ENCODE measurements around the gene TMEM204. TPM values are rescaled to one million over a fixed set of nuclear protein-coding genes. Genes with fewer than 3 reads are reported as not detected.

The TMEM204 gene
- total RNA-seq, 1 donor from 2014 or later = 0.18 TPM

DNA sequence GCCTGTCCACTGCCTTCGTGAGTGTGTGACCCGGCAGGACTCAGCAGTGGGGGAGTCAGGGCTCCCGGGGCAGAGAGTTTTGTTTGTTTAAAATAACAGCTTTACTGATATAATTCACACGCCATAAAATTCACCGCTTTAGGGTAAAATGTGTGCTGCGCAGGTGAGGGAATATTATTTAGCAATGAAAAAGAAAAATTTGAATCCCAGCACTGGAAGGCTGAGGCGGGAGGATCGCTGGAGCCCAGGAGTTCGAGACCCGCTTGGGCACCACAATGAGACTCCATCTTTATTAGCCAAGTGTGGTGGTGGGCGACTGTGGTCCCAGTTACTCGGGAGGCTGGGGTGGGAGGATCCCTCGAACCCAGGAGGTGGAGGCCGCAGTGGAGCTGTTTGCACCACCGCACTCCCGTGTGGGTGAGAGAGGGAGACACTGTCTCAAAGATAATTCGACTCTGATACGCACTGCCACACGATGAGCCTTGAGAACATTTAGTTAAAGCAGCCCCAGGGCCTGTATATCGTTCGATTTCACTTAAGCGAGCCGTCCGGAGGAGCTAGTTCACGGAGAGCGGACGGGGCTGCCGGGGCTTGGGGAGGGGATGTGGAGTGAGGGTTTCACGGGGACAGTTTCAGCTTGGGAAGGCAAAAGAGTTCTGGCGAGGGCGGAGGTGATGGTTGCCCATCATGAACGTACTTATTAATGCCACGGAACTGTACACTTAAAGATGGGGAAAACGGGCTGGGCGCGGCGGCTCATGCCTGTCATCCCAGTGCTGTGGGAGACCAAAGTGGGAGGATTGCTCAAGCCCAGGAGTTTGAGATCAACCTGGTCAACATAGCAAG is 30.1 kb upstream of the TMEM204 start:
- POLR2A ChIA-PET = interaction anchor here (0.6 to 0.7 kb wide), 2 partner anchors 16 to 19 kb away, joined by 3 to 12 read pairs; no protein-coding TSS in a partner anchor
- TF ChIP-seq, protein P1, sequence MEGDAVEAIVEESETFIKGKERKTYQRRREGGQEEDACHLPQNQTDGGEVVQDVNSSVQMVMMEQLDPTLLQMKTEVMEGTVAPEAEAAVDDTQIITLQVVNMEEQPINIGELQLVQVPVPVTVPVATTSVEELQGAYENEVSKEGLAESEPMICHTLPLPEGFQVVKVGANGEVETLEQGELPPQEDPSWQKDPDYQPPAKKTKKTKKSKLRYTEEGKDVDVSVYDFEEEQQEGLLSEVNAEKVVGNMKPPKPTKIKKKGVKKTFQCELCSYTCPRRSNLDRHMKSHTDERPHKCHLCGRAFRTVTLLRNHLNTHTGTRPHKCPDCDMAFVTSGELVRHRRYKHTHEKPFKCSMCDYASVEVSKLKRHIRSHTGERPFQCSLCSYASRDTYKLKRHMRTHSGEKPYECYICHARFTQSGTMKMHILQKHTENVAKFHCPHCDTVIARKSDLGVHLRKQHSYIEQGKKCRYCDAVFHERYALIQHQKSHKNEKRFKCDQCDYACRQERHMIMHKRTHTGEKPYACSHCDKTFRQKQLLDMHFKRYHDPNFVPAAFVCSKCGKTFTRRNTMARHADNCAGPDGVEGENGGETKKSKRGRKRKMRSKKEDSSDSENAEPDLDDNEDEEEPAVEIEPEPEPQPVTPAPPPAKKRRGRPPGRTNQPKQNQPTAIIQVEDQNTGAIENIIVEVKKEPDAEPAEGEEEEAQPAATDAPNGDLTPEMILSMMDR (IDR thresholded peaks at IDR 0.05) = no peak
- H3K4me3 Mint-ChIP-seq = no peak overlapping the region
- intact Hi-C loops (cut with micrococcal nuclease) = no loop called here
- H3K9me3 Mint-ChIP-seq = no peaks in the 10 kb centered on the region
- ATAC-seq (ENCODE audit: low read depth) = no peak
- H3K27me3 Mint-ChIP-seq = no peaks in the 10 kb centered on the region
- H3K27ac Mint-ChIP-seq = no peak overlapping the region
- H3K4me1 Mint-ChIP-seq = no peaks in the 10 kb centered on the region
- H3K36me3 Mint-ChIP-seq (ENCODE audit: low read depth) = peaks cover 45% of the 10 kb centered on the region
- CTCF ChIA-PET = no interaction called here
- no peak for DNase-seq

DNA sequence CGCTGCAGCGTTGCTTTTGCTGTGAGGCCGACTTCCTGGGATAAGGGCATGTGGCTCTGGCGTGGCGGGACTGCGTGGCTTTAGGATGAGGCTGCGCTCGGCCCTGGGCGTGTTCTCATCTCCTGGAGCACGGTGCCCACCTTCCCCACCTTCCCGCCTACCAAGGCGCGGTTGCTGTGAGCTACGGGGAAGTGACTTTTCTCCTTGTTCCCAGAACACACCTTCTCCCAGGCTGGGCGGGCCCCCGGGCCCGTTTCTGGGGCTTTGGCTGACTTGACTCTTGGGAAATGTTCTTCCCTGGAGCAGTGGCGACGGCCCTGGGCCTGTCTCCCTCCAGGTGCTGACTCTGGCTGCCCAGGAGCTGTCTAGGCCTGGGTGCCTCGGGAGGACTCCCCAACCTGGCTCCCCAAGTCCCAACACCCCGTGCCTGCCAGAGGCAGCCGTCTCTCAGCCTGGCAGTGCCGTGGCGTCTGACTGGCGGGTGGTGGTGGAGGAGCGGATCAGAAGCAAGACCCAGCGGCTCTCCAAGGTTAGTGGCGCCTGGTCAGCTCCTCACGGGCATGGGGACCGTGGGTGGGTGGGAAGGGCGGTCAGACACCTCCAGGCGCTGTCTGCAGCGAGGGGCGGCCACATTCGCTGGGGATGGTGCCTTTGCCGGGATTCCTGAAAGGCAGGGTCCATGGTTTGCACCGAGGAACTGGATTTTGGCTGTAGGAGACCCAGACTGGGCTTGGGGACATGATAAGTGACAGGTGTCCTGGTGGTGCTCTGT is 28.2 kb upstream of the TMEM204 start:
- Mint-ChIP-seq H3K4me1 (no peaks in the 10 kb centered on the region), H3K9me3 (no peaks in the 10 kb centered on the region), H3K27me3 (no peaks in the 10 kb centered on the region), H3K36me3 (ENCODE audit: low read depth) (peaks cover 38% of the 10 kb centered on the region), H3K4me3 (no peak overlapping the region), H3K27ac (no peak overlapping the region)
- ATAC-seq (ENCODE audit: low read depth) (no peak), DNase-seq (no peak)
- TF ChIP-seq, protein P1 (IDR thresholded peaks at IDR 0.05) = no peak
- intact Hi-C loops (cut with micrococcal nuclease) = no loop called here
- ChIA-PET CTCF (no interaction called here), POLR2A (no interaction called here)

DNA sequence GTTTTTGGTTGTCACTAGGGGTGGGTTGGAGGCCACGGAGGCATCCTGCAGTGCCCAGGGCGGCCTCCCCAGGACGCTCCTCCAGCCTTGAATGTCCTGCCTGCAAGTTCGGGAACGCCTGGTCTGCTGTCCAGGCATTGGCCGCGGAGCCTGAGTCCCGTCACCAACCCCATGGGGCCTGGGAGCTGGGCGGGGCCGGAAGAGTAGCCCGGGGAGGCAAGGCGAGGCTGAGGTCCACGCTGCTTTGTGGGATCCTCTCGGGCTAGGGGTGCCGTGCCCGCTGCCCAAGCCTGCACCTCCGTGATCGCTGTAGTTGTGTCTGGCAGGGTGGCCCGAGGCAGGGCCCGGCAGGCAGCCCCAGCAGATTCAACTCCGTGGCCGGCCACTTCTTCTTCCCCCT is 27.6 kb upstream of the TMEM204 start:
- Mint-ChIP-seq H3K4me3 (no peak overlapping the region), H3K27ac (no peak overlapping the region), H3K27me3 (no peaks in the 10 kb centered on the region), H3K36me3 (ENCODE audit: low read depth) (peaks cover 42% of the 10 kb centered on the region), H3K9me3 (no peaks in the 10 kb centered on the region), H3K4me1 (no peaks in the 10 kb centered on the region)
- CTCF ChIA-PET = no interaction called here
- intact Hi-C loops (cut with micrococcal nuclease) = no loop called here
- no peak for DNase-seq
- POLR2A ChIA-PET = no interaction called here
- TF ChIP-seq, protein P1 (IDR thresholded peaks at IDR 0.05) = no peak
- ATAC-seq (ENCODE audit: low read depth) = no peak

DNA sequence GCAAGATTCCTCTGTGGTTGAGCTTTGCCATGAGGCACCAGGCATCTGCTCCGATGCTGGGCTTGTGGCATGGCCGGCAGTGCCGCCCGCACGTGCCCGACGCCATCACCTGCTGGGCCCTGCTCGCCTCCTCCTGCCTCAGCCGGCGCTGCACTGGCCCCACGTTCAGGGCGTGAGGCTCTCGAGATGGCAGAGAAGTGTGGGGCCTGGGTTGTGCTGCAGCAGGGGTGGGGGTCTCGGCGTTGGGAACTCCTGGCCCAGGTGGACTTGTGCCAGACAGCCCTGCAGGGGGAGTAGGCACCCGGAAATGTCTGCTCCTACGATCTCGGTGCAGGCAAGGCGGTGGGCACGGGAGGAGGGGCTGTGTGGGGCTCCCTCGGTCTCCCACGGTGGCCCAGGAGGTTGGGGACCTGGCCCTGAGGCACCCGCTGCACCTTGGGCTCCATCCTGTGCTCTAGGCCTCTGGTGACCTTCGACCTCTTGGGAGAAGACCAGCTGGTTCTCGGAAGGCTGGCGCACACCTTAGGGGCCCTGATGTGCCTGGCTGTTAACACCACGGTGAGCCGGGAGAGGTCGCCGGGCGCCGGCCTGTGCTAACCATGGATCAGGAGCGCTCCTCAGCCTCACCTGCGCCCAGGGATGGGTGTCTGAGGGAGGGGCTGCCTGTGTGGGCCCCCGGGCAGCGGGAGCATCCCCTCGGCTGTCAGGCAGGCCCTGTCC is 26.8 kb upstream of the TMEM204 start:
- Mint-ChIP-seq H3K27ac (no peak overlapping the region), H3K4me3 (no peak overlapping the region), H3K4me1 (no peaks in the 10 kb centered on the region), H3K27me3 (no peaks in the 10 kb centered on the region), H3K9me3 (no peaks in the 10 kb centered on the region), H3K36me3 (ENCODE audit: low read depth) (peaks cover 47% of the 10 kb centered on the region)
- intact Hi-C loops (cut with micrococcal nuclease) = no loop called here
- CTCF ChIA-PET = no interaction called here
- POLR2A ChIA-PET = no interaction called here
- no peak for ATAC-seq (ENCODE audit: low read depth)
- TF ChIP-seq, protein P1 (IDR thresholded peaks at IDR 0.05) = no peak
- no peak for DNase-seq
